ENCODE results near the gene PLXDC2.

The PLXDC2 gene

DNA sequence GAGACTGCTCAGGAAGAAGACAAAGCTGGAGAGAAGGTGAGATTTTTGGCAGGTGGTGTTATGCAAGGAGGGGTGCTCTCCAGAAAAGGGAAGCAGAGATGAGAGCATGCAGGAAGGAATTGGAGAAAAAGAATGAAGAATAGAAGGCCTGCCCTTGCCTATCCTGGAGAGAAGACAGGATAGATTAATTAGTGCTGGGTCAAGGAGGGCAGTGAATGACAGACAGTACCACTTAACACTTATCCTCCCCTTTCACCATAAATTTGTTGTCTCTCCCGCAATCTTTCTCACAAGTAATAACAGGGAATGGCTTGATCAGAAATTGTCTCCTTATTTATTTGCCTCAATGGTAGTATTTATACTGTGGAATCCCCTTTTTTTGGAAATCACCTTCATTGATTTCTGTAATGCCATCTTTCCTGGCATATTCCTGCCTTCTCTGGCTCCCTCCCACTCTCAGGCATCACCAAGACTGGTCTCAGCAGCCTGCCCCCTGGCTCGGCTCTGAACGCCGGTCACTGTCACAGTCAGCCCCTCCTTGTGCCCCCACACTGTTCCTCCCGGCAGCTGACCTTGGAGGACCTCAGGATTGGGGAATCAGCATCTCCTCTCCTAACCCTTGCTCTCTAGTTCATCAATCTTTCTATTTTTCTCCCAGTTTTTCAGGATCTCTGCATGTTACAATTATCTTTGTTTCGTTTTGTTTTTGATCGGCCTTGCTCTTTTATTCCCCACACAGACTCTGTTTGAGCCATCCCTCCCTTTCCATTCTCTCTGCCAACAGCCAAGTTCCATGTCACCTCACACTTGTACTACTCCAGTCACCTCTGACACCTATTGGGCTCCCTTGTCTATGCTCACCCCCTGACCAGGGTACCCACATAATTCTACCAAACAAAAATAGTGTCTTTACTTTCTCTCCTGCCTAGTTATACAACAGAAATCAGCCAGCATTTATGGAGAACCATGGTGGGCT is 294.2 kb downstream of the PLXDC2 start:
- DNase-seq (ENCODE audit: low read depth in 2 of 2), result no peak

DNA sequence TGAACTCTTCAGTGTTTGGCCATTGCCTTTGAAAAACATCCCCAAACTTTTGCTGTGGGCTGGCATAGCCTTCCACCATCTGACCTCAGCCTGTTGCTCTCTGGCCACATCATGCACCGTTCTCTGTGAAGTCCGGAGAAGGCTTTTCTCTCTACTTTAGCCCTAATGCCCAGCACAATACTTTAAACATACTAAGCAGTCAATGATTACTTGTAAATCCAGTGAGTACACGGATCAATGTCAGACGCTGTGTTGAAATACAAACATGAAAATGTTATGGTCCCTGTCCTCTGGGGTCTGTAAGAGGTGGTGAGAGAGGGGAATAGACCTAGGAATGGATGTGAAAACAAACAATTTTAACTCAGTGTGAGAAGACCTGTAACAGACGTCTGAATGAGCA is 297.9 kb downstream of the PLXDC2 start:
- no peak for DNase-seq (ENCODE audit: low read depth in 2 of 2)

DNA sequence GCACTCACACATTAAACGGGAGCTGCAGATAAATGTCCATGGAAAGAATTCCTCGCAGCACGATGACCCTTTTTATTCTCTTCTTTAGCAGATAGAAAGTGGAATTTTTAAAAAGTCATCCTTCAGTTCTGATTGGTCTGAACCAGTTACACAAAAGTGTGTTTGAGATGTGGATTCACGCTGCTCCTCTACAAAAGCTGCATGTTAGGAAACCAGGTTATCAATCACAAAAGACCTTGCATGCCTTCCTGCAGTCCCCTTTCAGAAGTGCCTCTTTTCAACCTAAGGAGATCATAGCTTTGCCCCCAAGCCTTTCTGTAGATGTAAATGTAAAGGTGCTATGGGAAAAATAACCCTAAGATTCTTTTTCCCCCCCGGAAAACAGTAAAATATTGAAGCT is 299.7 kb downstream of the PLXDC2 start:
- DNase-seq (ENCODE audit: low read depth in 2 of 2), result no peak

DNA sequence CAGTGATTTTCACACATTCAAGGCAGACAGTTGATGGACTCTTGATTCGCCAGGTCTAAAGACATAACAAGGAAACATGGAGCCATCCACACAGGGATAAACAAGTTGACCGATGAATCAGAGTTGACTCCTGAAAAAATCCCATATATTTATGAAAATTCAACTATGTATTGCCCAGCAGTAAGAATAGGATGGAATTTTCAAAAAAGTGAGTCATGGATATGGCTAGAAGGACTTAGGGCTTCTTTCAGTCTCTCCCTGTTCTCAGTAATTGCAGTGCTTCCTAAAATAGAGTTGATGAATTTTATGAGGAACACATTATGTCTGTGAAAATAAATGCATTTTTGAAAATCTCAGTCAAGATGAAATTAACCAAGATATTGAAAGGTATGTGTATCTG is 301.2 kb downstream of the PLXDC2 start:
- no peak for DNase-seq (ENCODE audit: low read depth in 2 of 2)

DNA sequence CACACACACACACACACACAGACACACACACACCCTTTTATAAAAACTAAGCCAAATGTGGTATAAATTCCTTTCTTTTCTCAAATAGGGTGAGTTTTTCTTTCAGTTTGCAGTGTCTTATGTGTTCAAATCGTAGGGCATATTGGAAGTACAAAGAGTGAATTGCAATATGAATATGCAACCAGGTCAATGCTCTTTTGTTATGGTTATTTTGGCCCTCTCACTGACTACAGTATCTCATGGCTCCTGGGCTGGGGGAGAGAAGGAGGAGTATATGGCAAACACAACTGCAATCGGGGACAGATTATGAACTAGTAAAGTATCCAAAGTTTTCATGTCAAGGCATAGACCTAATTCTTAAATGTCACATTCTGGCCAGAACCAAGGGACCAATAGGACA is 301.9 kb downstream of the PLXDC2 start:
- no peak for DNase-seq (ENCODE audit: low read depth in 2 of 2)

DNA sequence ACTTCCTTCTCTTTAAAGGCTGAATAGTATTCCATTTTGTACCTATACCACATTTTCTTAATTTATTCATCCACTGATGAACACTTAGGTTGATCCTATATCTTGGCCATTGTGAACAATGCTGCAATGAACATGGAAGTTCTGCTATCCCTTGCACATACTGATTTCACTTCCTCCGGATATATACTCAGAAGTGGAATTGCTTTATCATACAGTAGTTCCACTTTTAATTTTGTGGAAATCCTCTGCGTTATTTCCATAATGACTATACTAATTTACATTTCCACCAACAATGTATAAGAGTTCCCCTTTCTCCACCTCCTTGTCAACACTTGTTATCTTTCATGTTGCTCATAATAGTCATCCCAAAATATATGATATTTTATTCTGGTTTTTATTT is 312.6 kb downstream of the PLXDC2 start:
- no peak for DNase-seq (ENCODE audit: low read depth in 2 of 2)

DNA sequence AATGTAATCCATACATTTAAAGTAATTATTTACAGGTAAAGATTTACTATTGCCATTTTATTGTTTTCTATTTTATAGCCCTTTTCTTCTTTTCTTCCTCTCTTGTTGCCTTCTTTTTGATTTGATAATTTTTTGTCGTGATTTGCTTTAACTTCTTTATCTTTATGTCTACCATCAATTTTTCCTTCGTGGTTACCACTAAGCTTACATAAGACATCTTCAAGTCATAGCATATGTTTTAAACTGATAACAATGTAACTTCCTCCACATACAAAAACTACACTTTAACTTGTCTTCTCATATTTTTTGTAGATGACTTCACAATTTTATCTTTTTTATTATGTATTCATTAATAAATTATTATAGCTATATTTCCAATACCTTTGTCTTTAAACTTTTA is 316.6 kb downstream of the PLXDC2 start:
- DNase-seq (ENCODE audit: low read depth in 2 of 2), result no peak

DNA sequence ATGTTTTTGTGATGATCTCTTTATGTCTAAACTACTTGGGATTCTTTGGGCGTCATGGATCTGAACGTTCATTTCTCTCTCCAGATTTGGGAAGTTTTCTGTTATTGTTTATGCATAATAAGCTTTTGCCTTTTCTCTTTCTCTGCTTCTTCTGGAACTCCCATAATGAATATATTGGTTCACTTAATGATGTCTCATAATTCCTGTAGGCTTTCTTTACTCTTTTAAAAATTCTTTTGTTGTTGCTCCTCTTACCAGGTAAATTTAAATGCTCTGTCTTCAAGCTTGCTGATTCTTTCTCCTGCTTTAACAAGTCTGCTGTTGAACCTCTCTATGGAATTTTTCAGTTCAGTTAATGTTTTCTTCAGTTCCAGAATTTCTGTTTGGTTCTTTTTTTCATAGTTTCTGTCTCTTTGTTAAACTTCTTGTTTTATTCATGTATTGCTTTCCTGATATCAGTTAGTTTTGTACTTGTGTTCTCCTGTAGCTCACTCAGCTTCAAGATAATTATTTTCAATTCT is 317.5 kb downstream of the PLXDC2 start:
- DNase-seq (ENCODE audit: low read depth in 2 of 2), result no peak

DNA sequence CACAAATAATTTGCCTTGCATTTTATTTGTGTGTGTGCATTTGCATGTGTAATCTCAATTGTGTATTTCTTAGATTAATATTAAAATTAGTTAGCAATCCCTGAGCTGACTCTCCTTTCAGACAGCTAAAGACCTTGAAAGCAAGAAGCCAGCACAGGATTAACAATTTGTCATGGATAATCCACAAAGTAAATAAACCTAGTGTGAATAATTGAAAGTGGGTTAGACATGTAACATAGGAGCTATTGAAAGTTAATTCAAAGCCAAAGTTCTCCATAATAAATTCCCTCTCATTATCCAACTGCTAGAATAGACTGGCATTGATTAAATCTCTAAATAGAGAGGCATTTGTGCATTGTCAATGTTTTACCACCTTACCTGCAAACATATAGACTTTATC is 326.1 kb downstream of the PLXDC2 start:
- DNase-seq (ENCODE audit: low read depth in 2 of 2), result no peak

DNA sequence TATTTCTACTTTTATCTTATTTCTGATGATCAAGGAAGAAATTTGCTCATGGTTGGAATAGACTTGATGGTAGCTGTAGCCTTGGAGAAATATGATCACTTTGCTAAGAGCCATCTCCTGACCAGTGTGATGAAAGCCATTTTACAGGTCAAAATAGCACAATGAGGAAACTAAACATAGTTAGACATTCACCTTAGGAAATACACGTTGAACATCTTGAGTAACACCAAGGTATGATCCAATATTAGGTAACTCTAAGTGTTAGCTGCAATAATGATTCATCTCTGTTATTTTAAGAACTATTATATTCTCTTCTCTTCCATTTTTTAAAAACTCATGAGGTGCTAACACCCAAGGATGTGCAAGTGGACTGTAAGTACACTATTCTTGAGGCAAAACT is 328.0 kb downstream of the PLXDC2 start:
- no peak for DNase-seq (ENCODE audit: low read depth in 2 of 2)

DNA sequence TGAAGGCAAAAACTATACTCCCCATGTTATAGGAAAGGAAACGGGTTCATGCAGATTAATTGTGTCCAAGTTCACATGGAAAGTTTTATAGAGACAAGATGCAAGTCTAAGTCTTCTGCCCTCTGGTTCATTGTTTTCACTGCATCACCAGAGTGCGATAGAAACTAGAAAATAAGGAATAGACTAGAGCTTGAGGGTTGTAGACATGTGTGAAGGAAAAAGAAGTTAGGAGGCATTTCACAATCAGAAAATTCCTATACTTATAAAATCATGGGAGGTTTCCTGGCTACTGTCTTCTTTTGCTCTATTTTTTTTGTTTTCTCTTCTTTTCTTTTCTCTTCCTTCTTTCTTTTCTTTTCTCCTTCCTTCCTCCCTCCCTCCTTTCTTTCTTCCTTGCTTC is 329.8 kb downstream of the PLXDC2 start:
- no peak for DNase-seq (ENCODE audit: low read depth in 2 of 2)

DNA sequence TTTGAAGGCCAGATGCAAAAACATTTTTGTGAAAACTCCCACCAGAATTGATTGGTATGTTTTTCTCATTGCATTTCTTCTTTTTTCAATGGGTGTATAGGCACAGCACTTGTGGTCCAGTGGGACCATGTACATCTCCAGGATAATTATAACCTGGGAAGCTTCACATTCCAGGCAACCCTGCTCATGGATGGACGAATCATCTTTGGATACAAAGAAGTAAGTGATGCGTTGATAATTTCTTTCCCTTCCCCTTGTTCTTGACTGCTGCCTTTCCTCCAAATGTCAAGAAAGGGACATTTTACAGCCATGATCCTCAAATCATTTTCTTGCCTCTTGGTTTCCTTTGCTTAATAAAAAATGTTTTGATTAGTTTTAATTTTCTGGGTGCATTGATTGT is 331.5 kb downstream of the PLXDC2 start:
- DNase-seq (ENCODE audit: low read depth in 2 of 2), result no peak

DNA sequence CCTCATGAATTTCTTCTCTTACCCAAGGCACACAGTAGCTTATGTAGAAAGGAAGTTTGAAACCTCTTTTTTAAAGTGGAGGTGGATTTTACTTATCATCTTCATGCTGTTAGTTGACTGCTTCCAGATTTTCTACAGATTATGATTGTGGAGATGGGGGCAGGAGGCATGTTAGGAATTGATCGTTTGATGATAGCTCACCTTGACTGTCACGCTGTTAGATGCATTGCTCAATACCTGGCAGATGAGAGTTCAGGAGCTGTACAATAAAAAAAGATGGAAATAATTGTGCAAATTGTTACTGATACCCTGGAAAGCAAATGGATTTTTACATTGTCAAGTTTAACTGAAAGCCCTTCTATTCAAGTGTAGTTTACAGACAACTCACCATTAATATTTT is 340.3 kb downstream of the PLXDC2 start:
- no peak for DNase-seq (ENCODE audit: low read depth in 2 of 2)

DNA sequence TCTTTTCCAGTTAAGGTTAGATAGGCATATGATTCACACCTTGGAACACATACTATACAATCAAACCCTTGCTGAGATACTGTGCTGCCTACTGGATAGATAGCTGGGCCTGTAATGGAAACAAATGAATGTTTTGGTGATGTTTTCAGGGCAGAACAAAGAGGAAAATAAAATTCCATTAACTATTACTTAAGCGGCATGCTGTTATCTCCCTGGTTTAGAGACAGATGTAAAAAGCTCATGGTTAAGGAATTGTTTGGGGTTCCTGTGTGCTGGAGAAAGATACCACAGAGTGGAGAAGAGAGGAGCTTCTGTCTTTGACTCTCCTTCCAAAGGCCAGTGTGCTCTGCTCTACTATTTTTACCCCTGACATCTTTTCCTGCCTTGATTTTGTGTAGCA is 341.1 kb downstream of the PLXDC2 start:
- no peak for DNase-seq (ENCODE audit: low read depth in 2 of 2)

DNA sequence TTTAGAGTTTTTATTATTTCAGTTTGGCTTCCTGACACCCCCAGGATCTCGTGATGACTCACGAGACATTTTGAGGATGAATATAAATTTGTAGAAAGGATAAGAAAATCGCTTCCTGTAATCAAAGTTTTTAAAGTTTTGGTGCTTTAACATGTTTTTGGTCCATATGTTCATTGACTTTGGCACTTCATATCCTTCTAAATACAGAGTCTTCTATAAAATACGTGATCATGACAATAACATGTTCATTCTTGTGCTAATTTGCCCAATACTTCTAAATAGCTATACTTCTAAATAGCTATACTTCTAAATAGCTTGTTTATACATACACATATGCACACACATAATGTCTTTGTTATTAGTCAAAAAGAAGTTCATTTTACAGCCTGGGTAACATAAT is 341.9 kb downstream of the PLXDC2 start:
- no peak for DNase-seq (ENCODE audit: low read depth in 2 of 2)

DNA sequence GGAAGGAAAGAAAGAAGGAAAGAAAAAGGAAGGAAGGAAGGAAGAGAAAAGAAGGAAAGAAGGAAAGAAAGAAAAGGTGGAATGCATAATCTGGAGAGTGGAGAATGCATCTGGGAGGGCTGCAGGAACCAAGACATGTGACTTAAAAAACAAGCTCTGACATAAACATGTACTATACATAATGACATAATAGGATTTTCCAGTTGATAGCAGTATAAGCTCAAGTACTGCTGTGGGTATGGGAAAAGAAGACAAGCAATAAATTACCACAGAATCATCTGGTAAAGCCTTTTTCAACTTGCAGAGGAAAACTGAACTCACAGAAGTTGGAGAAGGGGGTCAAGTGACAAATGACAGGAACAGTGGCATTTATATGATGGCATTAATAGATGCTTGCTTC is 345.9 kb downstream of the PLXDC2 start:
- no peak for DNase-seq (ENCODE audit: low read depth in 2 of 2)

DNA sequence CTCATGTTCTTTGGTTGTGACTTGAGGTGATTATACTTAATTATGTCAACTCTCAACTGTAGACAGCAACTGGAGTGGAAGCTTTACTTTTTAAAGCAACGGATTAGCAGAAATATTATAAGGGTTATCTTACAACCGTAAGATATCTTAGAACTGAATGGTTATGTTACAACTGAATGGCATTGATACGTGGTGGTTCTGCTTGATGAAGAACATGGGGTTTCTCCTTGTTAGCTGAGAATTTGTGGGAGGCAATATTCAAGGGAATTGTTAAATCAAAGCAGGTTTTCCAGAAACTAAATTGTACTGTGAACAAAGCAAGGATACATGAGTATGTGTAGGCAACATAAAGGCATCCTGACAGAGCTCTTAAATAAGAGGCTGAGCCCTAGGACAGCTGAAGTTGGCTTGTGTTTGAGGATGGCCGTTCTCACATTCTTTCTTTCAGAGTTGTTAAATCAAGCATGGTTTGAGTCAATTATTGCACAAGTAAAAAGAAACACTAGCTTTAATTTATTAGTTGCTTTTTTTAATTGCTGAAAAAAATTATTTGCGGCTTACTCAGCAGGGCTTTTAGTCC is 350.0 kb downstream of the PLXDC2 start:
- no peak for DNase-seq (ENCODE audit: low read depth in 2 of 2)

DNA sequence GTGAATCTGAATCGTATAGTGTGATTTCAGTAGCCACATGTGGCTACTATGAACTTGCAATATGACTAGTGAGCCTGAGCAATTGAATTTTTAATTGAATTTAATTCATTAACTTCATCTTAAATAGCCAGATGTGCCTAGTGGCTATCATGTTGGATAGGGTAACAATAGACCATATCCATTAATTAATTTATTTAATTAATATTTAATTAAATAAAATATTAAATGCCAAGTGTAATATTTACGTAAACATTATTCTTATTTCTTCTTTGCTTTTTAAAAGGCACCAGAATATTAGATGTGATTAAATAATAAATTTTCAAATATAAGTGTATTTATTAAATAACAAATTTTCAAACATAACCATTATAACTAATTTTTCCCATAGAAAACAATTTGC is 354.4 kb downstream of the PLXDC2 start:
- DNase-seq (ENCODE audit: low read depth in 2 of 2), result no peak

DNA sequence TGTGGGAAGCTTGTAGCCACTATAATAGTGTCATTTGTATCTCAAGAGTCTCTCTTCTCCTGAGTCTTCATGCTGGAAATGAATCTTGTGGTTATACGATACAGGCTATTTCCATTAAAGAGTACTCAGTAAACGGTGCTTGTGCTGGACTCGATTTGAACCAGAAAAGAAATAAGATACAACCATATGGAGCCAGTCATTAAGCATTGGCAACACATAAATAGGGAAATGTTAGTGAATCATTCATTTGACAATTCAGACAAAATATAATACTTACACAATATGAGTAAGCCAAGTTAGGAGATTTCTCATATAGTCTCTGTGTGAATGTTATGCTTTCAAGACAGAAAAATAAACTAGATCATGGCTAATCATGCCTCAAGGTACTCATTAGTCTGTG is 356.8 kb downstream of the PLXDC2 start:
- DNase-seq (ENCODE audit: low read depth in 2 of 2), result no peak

DNA sequence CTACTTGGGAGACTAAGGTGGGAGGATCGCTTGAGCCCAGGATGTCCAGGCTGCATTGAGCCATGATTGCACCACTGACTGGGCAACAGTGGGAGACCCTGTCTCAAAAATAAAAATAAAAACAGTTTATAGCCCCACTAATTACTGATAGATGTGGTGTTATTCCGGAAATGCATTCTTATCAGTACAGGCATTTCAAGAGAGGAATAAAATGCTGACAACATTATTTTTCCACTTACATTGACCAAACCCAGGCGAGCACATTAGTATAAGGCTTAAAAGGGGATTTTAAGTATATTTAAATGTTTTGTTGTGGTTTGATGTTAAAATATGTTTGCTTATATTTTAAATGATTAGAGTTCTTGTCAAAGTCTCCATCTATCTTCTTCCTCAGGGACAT is 359.5 kb downstream of the PLXDC2 start:
- no peak for DNase-seq (ENCODE audit: low read depth in 2 of 2)

DNA sequence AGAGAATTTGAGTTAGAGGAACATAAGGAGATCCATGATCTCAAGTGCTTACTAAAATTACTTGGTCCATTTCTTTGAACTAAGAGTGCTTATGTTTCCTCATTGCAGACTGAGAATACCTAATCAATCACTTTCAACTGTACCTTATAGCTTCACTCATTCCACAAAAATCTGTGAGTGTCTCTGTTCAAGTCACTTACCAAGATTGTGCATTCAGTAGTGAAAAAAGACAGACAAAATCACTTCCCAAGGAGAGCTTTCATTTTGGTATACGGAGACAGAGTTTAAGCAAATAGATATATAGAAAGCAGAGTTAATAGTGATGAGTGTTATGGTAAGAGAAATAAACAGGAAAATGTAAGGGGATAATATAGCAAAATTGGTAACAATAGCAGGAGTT is 364.5 kb downstream of the PLXDC2 start:
- DNase-seq (ENCODE audit: low read depth in 2 of 2), result no peak

DNA sequence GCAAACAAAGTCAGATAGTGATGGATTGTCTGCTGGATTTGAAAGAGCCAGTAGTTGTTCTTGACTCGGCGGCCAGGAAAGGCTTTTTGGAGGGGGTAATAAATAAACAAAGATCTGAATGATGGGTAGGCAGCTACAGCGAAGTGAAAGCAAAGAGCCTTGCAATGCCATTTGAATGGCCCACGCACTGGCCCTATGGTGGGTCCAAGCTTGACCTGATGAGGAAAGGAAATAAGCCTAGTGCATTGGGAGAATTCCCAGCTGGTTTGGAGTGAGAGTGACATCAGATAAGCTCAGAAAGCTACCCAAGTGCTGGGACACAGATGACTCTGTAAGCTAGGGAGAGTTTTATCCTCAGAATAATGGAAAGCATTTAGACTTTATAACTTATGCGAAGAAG is 365.2 kb downstream of the PLXDC2 start:
- DNase-seq (ENCODE audit: low read depth in 2 of 2), result no peak

DNA sequence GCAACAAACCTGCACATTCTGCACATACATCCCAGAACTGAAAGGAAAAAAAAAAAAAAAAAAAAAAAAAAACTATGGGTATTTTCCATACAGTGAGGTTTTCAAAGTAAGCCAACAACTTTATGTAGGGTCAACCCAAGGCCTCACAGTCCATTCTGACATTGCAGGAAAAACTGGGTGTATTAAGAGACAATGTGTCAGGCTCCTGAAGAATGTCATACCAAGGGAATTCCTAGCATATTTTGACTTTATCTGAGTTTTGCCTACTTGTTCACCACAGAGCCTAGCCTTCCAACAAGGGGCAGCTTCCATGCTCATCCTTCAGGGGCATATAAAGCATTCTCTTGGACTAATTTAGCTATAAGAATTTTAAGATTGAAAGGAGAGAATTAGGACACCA is 368.9 kb downstream of the PLXDC2 start:
- no peak for DNase-seq (ENCODE audit: low read depth in 2 of 2)

Measured in fibroblast of skin of left biceps (primary cell).